ENCODE measurements around the gene NCK2.

DNA sequence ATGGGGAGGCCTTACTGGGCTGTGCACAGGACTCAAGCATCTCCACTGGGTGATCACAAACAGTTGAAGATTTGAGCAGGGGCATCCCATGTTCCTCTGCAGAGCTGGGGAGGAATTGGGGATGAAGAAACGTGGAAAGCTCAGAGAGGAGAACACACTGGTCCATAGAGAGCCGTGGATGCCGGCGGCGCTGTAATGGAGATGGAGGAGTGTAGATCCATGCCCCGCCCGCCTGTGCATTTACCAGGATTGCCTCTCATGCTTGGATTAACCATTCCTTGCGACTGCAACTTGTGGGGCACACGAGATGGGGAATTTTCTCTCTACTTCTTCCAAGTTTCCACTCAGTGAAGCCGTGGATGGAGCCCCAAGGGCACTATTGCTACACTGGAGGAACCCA is 115.9 kb downstream of the NCK2 start:
- TF ChIP-seq RCOR1 (IDR thresholded peaks at IDR 0.05; ENCODE audit: low read depth, low read length) = no peak
- TF ChIP-seq, protein P1, sequence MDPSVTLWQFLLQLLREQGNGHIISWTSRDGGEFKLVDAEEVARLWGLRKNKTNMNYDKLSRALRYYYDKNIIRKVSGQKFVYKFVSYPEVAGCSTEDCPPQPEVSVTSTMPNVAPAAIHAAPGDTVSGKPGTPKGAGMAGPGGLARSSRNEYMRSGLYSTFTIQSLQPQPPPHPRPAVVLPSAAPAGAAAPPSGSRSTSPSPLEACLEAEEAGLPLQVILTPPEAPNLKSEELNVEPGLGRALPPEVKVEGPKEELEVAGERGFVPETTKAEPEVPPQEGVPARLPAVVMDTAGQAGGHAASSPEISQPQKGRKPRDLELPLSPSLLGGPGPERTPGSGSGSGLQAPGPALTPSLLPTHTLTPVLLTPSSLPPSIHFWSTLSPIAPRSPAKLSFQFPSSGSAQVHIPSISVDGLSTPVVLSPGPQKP (IDR thresholded peaks at IDR 0.05; ENCODE audit: low read depth, low read length) = no peak
- TF ChIP-seq TP53 (CRISPR knock-in tag; IDR thresholded peaks at IDR 0.05) = no peak
- no peak for TF ChIP-seq HDAC2 (IDR thresholded peaks at IDR 0.05)
- no peak for TF ChIP-seq RFX5 (IDR thresholded peaks at IDR 0.05)
- TF ChIP-seq PHF8 (IDR thresholded peaks at IDR 0.05; ENCODE audit: borderline replicate concordance, low read depth) = no peak
- TF ChIP-seq MYC (IDR thresholded peaks at IDR 0.05; ENCODE audit: borderline replicate concordance, low read length) = no peak
- TF ChIP-seq RAD21 (conservative IDR thresholded peaks at IDR 0.05 in 1 of 2, IDR thresholded peaks at IDR 0.05 in 1 of 2) = no peak

Data from A549 (cell line).